Transverse colon (tissue), 4 donors: Measurements from ENCODE around the gene SPACDR.

Experiments
- EP300 ChIP-seq: sonication (generic); formaldehyde crosslinking; IDR thresholded peaks from one replicate; pipeline ENCODE4 v1.6.1; 2017; ENCODE audit warnings: antibody characterized with exemption, low read depth
- POLR2A ChIP-seq: fragments of 450-650 bp; IDR thresholded peaks from one replicate; pipeline ENCODE4 v1.6.1; 2016; ENCODE audit warnings: antibody characterized with exemption, mild to moderate bottlenecking, moderate library complexity
- POLR2AphosphoS5 ChIP-seq, 3 donors: sonication (generic); formaldehyde crosslinking; IDR thresholded peaks; one replicate each; pipeline ENCODE4 v1.6.1; 2016; ENCODE audit warnings: antibody characterized with exemption in 3 of 3
- TF ChIP-seq, protein P1 (sequence below), 5 experiments: fragments of 200-600 bp in 3 of 5; fragments of 450-650 bp in 2 of 5; sonication (generic) in 3 of 5; IDR thresholded peaks; 1 replicate in 2 of 5; 2 replicates in 3 of 5; pipeline ENCODE4 v1.5.1; 2016 to 2017; ENCODE audit warnings: antibody characterized with exemption in 5 of 5, inconsistent platforms in 3 of 5, mild to moderate bottlenecking in 2 of 5, moderate library complexity in 1 of 5

DNA sequence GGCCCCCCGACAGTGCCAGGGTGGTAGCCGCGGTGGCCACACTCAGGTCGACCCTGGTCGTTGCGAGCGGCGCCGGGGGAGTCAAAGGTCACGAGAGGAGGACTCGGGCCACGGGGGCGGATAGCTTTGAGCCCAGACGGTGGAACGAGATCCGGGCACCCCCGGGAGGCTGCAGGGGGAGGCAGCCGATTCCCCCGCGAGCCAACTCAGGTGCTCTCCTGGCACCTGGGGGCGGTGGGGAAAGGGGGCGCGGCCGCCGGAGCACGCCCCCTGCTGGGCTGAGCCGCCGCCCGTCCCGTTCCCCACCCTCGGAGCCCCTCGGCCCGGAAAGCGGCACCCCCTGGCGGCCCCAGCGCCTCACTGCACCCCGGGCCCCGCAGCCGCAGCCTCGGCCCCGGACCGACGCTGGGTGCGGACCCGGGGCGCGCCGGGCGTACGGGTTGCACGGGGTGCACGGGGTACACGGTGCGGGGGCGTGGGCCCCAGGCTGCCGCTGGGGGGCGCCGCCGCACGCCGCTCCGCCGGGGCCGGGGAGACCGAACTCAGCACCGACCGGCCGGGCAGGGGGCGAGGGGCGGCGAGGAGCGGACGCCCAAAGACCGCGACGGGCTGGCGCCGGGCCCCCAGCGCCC lies 19.1 kb upstream of the SPACDR start:
- TF ChIP-seq, protein P1, sequence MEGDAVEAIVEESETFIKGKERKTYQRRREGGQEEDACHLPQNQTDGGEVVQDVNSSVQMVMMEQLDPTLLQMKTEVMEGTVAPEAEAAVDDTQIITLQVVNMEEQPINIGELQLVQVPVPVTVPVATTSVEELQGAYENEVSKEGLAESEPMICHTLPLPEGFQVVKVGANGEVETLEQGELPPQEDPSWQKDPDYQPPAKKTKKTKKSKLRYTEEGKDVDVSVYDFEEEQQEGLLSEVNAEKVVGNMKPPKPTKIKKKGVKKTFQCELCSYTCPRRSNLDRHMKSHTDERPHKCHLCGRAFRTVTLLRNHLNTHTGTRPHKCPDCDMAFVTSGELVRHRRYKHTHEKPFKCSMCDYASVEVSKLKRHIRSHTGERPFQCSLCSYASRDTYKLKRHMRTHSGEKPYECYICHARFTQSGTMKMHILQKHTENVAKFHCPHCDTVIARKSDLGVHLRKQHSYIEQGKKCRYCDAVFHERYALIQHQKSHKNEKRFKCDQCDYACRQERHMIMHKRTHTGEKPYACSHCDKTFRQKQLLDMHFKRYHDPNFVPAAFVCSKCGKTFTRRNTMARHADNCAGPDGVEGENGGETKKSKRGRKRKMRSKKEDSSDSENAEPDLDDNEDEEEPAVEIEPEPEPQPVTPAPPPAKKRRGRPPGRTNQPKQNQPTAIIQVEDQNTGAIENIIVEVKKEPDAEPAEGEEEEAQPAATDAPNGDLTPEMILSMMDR (IDR thresholded peaks at IDR 0.05), result peak; percentile 62 to 98 (median 89)
- TF ChIP-seq POLR2A (no peak), POLR2AphosphoS5 (IDR thresholded peaks at IDR 0.05) (no peak), EP300 (no peak)
